ENCODE results near the gene LZTS3. TPM values are rescaled to one million over a fixed set of nuclear protein-coding genes. Genes with fewer than 3 reads are reported as not detected.
"Not testable (repeated sequence)": the region's sequence is repeated elsewhere in the genome, so short reads cannot be mapped to it uniquely, and the experiment has no call there.

The LZTS3 gene
- total RNA-seq, 4 donors from 2014 or later, result 8.3 to 20.0 (median 15.3) TPM

DNA sequence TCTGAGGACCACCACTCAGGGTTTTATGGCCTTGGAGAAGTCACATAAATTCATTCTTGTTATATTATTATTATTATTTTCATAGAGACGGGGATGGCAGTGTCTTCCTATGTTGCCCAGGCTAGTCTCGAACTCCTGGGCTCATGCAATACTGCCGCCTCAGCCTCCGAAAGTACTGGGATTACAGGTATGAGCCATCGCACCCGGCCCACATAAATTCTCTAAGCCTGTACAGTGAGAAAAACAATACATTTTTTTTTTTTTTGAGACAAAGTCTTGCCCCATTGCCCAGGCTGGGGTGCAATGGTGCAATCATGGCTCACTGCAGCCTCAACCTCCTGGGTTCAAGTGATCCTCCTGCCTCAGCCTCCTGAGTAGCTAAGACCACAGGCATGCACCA is 12.9 kb downstream of the LZTS3 start:
- WGBS, result 98% methylated on average over 6 of the region's 6 CpGs
- no peak for TF ChIP-seq POLR2A (IDR thresholded peaks at IDR 0.05; ENCODE audit: low read depth)
- no peak for TF ChIP-seq EP300 (IDR thresholded peaks at IDR 0.05)
- no peak for TF ChIP-seq POLR2AphosphoS5 (IDR thresholded peaks at IDR 0.05)
- TF ChIP-seq, protein P1, sequence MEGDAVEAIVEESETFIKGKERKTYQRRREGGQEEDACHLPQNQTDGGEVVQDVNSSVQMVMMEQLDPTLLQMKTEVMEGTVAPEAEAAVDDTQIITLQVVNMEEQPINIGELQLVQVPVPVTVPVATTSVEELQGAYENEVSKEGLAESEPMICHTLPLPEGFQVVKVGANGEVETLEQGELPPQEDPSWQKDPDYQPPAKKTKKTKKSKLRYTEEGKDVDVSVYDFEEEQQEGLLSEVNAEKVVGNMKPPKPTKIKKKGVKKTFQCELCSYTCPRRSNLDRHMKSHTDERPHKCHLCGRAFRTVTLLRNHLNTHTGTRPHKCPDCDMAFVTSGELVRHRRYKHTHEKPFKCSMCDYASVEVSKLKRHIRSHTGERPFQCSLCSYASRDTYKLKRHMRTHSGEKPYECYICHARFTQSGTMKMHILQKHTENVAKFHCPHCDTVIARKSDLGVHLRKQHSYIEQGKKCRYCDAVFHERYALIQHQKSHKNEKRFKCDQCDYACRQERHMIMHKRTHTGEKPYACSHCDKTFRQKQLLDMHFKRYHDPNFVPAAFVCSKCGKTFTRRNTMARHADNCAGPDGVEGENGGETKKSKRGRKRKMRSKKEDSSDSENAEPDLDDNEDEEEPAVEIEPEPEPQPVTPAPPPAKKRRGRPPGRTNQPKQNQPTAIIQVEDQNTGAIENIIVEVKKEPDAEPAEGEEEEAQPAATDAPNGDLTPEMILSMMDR (IDR thresholded peaks at IDR 0.05), result no peak

DNA sequence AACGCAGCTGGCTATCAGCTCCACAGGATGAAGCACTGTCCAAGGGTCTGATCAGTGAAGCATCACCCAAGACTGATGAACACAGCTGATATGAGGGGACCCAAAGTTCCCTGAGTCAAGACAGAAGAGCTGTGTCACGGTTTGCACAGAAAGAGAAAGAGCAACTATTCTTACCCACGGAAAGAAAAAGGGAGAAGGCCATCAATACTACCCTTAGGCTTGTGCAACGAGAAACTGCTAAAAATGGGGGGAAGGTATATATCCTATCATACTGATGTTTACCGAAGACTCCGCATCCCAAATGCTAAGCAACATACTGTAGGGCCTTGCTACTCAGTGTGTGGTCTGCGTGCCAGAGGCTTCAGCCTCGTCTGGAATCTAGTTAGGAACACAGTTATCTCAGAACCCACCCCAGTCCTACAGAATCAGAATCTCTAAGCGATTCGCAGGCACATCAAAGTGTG is 14.3 kb downstream of the LZTS3 start:
- intact Hi-C loops (cut with DNase I), result loop anchor here (5.0 kb wide), 1 partner anchor 48 kb away; the partner anchor contains the start of gene ITPA
- peaks cover 27 to 51% (median 45%) of the 10 kb centered on the region in 4 donors for H3K4me1 ChIP-seq
- H3K9me3 ChIP-seq, result no peaks in the 10 kb centered on the region
- DNase-seq (ENCODE audit: extremely low spot score), result no peak
- no peaks in the 10 kb centered on the region for H3K27me3 ChIP-seq
- TF ChIP-seq, protein P1 (IDR thresholded peaks at IDR 0.05), result no peak
- no peak for TF ChIP-seq POLR2AphosphoS5 (IDR thresholded peaks at IDR 0.05)
- no peak for TF ChIP-seq EP300 (IDR thresholded peaks at IDR 0.05)
- TF ChIP-seq POLR2A (IDR thresholded peaks at IDR 0.05; ENCODE audit: low read depth), result no peak
- peak overlapping the region; percentile 81 to 95 (median 94) for H3K4me3 ChIP-seq
- 3% methylated on average over 10 of the region's 10 CpGs for WGBS
- H3K36me3 ChIP-seq, result peaks cover 0 to 16% (median 9%) of the 10 kb centered on the region in 4 donors
- H3K27ac ChIP-seq (replicated peaks in 1 of 4), result peak overlapping the region; percentile 86 to 90 (median 88)

More for the DNA sequence above, 12.9 kb downstream of the LZTS3 start:
- no peaks in the 10 kb centered on the region for H3K9me3 ChIP-seq
- peaks cover 0 to 3% (median 0%) of the 10 kb centered on the region in 4 donors for H3K36me3 ChIP-seq
- peak overlapping the region; percentile 81 to 95 (median 94) for H3K4me3 ChIP-seq
- peaks cover 27 to 47% (median 46%) of the 10 kb centered on the region in 4 donors for H3K4me1 ChIP-seq
- H3K27me3 ChIP-seq, result no peaks in the 10 kb centered on the region
- peak overlapping the region in 1 of 4 donors; percentile 89 for H3K27ac ChIP-seq (replicated peaks in 1 of 4)
- intact Hi-C loops (cut with DNase I), result no loop called here
- DNase-seq (ENCODE audit: extremely low spot score), result no peak

DNA sequence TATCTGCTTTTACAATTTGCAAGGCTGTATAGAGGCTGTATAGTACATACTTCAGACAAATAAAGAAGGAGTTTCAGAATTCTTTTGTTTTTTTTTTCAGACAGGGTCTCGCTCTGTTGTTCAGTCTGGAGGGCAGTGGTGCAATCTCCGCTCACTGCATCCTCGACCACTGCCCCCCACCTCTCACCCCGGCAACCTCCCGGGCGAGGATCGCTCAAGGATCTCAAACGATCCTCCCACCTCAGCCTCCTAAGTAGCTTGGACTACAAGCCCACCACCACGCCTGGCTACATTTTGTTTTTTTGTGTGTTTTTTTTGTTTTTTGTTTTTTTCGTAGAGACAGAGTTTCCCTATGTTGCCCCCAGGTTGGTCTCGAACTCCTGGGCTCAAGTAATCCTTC is 15.5 kb downstream of the LZTS3 start:
- 80% methylated on average over 11 of the region's 11 CpGs for WGBS
- DNase-seq (ENCODE audit: extremely low spot score), result no peak
- TF ChIP-seq EP300 (IDR thresholded peaks at IDR 0.05), result no peak
- TF ChIP-seq, protein P1 (IDR thresholded peaks at IDR 0.05), result no peak
- TF ChIP-seq POLR2A (IDR thresholded peaks at IDR 0.05; ENCODE audit: low read depth), result no peak
- no peak for TF ChIP-seq POLR2AphosphoS5 (IDR thresholded peaks at IDR 0.05)
- Histone ChIP-seq H3K4me3 (peak overlapping the region; percentile 81 to 95 (median 94)), H3K27ac (replicated peaks in 1 of 4) (peak overlapping the region in 2 of 4 donors; percentile 11 to 90), H3K9me3 (no peaks in the 10 kb centered on the region), H3K4me1 (peaks cover 34 to 63% (median 57%) of the 10 kb centered on the region in 4 donors), H3K27me3 (no peaks in the 10 kb centered on the region), H3K36me3 (peaks cover 0 to 17% (median 10%) of the 10 kb centered on the region in 4 donors)
- intact Hi-C loops (cut with DNase I), result loop anchor here (5.0 kb wide), 1 partner anchor 49 kb away; the partner anchor contains the start of gene ITPA

DNA sequence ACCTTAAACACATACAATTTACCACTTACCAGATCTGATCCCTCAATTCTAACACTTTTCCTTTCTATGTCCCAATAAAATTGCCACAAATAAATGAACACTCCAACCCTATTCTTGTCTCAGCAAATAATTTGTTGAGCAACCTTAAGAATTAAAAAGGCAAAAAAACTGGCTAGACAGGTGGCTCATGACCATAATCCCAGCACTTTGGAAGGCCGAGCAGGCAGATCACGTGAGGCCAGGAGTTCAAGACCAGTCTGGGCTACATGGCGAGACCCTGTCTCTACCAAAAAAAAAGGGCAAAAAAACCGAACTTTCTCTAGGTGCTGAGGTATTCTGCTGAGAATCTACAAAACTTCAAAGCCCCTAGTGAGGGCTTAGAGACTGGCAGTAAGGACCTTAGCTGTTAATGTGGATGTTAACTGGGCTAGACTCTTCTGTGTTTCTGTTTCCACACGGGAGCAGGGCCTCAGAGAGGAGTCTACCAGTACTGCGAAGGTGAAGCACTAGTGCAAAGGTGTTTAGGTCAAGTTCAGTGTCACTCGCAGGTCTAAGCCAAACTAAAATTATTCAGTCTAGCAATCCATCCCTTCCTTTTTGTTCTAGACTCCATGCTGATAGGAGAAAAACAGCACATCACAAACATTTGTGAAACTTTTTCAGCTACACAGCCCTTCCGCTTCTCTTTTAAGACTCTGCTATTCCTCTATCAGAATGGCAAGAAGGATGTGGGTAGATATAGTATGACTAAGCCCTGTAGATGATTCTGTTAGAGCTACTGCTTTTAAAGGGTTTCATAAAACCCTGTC is 16.3 kb downstream of the LZTS3 start:
- peaks cover 0 to 17% (median 10%) of the 10 kb centered on the region in 4 donors for H3K36me3 ChIP-seq
- TF ChIP-seq POLR2A (IDR thresholded peaks at IDR 0.05; ENCODE audit: low read depth) (no peak), EP300 (IDR thresholded peaks at IDR 0.05) (no peak), POLR2AphosphoS5 (IDR thresholded peaks at IDR 0.05) (no peak)
- TF ChIP-seq, protein P1 (IDR thresholded peaks at IDR 0.05), result no peak
- intact Hi-C loops (cut with DNase I), result loop anchor here (5.0 kb wide), 1 partner anchor 50 kb away; the partner anchor contains the start of gene ITPA
- 62% methylated on average over 8 of the region's 8 CpGs for WGBS
- peak overlapping the region in 1 of 4 donors; percentile 11 for H3K27ac ChIP-seq (replicated peaks in 1 of 4)
- DNase-seq (ENCODE audit: extremely low spot score), result no peak
- no peaks in the 10 kb centered on the region for H3K27me3 ChIP-seq
- peak overlapping the region in 1 of 4 donors; percentile 95 for H3K4me3 ChIP-seq
- H3K4me1 ChIP-seq, result peaks cover 42 to 71% (median 65%) of the 10 kb centered on the region in 4 donors
- H3K9me3 ChIP-seq, result no peaks in the 10 kb centered on the region

DNA sequence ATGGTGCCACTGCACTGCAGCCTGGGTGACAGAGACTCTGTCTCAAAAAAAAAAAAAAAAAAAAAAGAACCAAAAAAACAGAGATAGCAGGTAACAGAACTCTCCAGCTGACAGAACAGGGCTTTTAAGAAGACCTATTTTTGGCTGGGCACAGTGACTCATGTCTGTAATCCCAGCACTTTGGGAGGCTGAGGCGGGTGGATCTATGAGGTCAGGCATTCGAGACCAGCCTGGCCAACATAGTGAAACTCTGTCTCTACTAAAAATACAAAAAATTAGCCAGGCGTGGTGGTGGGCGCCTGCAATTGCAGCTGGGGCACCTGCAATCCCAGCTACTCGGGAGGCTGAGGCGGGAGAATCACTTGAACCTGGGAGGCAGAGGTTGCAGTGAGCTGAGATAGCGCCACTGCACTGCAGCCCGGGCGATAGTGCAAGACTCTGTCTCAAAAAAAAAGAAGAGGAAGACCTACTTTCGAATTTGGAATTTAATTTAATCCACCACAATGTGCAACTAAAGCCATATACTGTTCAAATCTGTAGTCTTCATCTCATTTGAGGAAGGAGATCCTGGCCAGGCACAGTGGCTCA is 21.2 kb downstream of the LZTS3 start:
- intact Hi-C loops (cut with DNase I); DNase-seq (ENCODE audit: extremely low spot score); H3K9me3 ChIP-seq; H3K4me3 ChIP-seq; H3K27me3 ChIP-seq: not testable (repeated sequence)
- peaks cover 30 to 89% (median 72%) of the 10 kb centered on the region in 4 donors for H3K4me1 ChIP-seq
- peaks cover 15 to 42% (median 33%) of the 10 kb centered on the region in 4 donors for H3K36me3 ChIP-seq
- 81% methylated on average over 8 of the region's 10 CpGs for WGBS
- H3K27ac ChIP-seq (replicated peaks in 1 of 4), result peak overlapping the region in 2 of 4 donors; percentile 19 to 30
